HG02981 (cell line): Measurements from ENCODE around the gene PNPLA2.

Experiments
- ATAC-seq: cut with Tn5 transposase; IDR thresholded peaks from one replicate; pipeline ENCODE4 v1.9.1; 2021; ENCODE audit warnings: mild to moderate bottlenecking, moderate library complexity; ENCODE audit not compliant: unreplicated experiment

The PNPLA2 gene

GRCh38 chr11:797296-798092 is 21.2 kb upstream of the PNPLA2 start:
- peak; percentile 40 for ATAC-seq

GRCh38 chr11:798093-798713 is 20.5 kb upstream of the PNPLA2 start, which contains the start of gene SLC25A22:
Gene SLC25A22, minus strand, starts transcription at chr11:798281. Its CDS starts 3,275 bp downstream, at chr11:795006.
- peak; percentile 56 for ATAC-seq

DNA sequence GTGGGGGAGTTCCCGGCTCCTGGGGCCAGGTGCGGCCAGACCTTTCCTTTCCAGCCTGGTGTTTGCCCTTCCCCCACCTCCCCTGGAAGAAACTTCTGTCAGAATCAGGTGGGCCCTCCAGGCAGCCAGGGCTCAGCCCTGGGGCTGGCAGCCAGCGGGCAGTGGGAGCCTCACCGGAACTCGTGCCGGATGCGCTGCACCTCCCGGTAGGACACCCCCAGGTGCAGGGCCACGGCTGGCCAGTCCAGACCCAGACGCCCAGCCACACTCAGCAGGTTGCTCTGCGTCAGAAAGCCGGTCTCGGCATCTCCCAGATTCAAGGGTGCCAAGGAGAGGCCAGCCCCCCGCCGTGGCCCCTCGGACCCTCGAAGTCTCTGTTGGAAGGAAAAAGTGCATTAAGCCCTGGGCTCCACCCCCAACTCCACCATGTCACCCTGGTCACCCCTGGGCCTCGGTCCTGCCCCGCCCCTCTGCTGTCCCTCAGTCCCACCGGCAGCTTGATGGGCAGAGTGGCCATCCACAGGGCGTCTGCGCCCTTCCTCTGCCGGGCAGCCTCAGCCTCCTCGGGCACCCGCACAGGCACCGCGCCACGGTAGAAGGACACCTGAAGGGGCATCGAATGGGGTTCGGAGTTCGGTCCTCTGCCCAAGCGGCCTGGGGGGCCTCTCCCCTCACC is 18.9 kb upstream of the PNPLA2 start:
- no peak for ATAC-seq

DNA sequence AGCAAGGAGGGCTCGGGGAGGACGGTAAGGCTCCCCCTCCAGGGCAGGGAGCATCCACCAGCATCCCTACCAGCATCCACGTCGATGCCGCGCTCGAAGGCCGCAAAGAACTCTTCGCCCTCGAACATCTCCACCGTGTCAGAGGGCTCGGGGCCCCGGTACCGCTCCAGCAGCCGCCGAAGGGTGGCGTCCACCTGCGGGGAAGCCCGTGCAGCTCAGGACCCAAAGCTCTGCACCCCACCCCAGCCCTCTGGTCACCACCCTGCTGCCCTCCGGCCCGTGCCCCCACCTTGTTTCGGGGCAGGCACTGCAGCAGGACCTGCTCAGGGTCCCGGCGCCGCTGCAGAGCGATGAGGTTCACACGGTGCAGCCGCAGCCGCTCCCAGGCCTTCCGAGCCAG is 18.2 kb upstream of the PNPLA2 start:
- ATAC-seq: no peak

GRCh38 chr11:801097-801780 is 17.5 kb upstream of the PNPLA2 start:
- ATAC-seq: no peak

DNA sequence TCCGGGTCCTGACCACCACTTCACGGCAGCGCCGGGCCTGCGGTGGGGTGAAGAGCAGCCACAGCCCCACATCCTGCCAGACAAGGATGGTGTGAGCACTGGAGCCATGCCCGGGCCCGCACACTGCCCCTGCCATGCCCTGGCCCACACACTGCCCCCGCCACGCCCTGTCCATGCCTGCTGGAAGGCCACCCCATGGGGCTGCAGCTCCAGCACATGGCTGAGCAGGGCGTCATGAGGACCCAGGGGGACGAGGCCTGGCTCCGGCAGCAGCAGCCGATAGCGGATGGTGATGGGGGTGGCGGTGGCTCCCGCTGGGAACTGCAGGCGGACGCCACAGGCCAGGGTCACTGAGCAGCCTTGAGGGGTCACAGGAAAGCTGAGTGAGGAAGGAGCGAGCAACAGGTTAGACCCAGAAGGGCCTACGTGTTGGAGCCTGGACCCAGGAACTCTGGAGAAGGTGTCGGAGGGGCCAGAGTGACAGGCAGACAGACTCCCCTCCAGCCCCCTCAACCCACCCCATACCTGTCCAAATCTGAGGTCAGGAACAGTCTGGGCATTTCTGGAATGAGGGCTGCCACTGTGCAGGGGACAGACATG is 16.6 kb upstream of the PNPLA2 start:
- no peak for ATAC-seq

DNA sequence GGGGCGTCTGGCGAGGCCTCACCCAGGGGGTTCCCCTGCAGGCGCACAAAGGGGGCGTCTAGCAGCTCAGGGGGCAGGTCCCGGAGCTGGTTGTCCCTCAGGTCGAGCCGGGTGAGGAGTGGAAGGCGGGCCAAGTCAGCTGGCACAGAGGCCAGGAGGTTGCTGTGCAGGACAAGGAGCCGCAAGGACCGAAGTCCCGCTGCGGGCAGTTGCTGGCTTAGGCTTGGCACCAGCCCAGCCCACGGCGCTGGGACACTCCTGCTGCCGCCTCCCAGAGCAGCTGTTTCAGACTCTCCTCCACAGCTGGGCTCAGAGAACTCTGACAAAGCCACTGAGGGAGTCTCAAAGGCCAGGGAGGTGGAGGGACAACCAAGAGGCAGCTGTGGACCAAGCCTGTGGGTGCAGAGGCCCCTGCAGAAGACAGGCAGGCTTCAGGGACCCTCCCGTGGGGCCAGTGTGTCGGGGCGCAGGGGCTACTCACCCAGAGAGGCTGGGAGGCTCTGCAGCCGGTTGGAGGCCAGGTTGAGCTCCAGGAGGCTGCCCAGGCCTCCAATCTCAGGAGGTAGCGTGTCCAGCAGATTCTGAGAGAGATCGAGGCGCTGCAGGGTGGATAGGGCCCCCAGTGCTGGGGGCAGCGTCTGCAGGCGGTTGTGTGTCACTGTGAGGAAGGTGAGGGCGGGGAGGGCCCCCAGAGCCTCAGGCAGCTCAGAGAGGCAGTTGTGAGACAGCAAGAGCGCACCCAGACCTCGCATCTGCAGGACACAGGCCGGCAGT is 15.8 kb upstream of the PNPLA2 start:
- ATAC-seq: no peak

- no peak for ATAC-seq
Observed at GRCh38 chr11:803467-803742, 15.3 kb upstream of the PNPLA2 start.

DNA sequence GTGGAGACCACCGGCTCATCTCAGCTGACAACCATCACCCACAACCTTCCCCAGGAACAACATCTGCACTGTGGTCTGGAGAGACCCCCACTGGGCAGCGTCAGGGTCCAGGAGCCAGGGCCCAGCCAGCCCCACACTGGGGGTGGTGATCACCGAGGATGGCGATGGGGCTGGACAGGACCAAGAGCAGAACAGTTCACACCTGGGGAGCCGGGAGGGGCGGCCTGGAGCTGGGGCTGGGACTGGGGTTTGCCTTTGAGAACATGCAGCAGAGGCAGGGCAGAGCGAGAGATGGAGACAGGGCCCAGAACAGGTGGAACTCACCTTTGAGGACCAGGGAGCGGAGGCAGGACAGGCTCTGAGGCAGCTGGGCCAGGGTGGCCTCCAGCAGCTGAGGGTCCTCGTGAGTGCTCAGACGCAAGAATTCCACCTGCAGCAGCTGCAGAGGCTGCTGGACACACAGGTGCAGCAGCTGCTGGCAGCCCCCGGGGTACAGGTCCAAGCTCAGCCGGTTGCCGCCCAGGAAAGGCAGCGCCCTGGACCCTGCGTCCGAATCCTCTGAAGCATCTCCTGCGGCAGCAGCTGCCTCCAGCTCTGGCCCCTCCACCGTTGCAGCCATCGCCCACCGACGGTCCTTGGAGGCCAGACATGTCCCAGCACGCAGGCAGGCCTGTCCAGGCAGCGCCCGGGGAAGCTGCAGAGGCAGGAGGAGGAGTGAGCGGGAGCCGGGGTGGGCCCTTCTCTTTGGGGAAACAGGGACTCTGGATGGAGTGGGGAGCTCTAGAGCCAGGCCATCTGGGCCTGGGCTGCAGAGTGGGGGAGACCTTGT is 14.7 kb upstream of the PNPLA2 start:
- ATAC-seq: no peak

DNA sequence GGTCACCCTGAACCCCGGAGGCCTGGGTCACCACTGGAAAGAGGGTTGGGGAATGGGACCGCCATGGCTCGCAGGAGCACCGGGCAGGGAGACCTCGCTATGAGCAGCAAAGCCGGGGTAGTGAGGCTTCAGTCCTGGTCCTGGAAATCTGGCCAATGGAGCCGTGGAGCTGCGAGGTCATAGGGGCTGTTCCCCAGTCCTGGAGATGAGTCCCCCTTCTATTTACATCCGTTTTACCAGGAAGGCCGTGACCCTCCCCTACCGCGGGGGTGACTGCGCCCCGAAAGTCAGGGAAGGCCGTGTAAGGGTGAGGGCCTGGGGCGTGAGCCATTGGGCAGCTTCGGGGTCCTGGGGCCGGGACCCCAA is 14.1 kb upstream of the PNPLA2 start:
- no peak for ATAC-seq

- no peak for ATAC-seq
Observed at GRCh38 chr11:808427-809286, 10.1 kb upstream of the PNPLA2 start.

- peak; percentile 70 for ATAC-seq
Observed at GRCh38 chr11:809287-810039, 9.3 kb upstream of the PNPLA2 start, which contains the start of gene RPLP2. Gene RPLP2, plus strand, starts transcription at chr11:809967. Its CDS starts 268 bp downstream, at chr11:810235.

DNA sequence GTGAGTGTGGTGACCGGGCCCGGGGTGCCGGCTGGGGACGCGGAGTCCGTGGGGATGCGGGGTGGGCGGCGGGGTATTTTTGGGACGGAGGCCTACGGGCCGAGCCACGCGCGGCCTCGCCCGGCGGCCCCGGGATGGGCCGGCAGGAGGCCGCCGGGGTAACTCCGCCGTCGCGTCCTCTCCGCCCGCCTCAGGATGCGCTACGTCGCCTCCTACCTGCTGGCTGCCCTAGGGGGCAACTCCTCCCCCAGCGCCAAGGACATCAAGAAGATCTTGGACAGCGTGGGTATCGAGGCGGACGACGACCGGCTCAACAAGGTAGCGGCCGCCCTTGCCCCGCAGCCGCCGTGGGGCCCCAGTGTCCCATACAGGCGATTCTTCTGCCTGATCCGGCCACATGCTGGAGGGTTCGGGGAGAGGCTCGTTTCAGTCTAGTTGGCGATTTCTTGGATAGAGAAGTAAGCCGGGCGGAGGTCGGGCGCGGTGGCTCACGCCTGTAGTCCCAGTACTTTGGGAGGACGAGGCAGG is 8.6 kb upstream of the PNPLA2 start:
- peak; percentile 12 for ATAC-seq

DNA sequence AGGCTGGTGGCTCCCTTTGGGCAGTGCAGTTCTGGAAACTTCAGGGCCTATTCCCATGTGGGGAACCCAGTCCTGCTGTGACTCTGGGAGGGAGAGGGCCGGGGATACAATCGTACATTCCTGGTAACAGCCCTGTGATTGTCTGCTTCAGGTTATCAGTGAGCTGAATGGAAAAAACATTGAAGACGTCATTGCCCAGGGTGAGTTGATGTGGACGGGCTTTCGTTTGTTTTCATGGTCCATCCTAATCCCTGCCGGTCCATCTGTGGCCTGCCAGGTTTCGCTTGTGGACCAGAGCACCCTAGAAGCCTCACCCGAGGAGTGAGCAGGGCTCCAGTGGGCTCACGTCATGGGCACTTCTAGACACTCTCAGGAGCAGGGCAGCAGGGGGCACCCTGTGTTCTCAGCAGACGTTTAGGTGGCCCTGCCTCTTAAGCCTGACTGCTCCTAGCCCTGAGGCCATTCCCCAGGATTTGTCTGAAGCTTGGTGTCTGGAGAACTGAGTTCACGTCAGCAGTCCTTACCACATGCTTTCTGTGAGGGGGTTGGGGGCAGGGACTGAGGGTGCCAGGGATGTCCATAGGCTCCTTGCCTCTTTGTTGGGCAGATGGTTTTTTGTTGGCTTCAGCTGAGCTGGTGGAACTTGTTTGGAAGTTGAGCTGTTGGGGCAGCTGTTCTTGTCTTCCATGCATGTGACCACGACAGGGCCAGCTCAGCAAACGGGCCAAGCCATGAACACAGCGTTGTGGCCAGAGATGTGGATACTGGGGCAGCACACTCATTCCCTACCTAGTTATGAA is 7.1 kb upstream of the PNPLA2 start:
- no peak for ATAC-seq

GRCh38 chr11:812390-812789 is 6.3 kb upstream of the PNPLA2 start:
- no peak for ATAC-seq

DNA sequence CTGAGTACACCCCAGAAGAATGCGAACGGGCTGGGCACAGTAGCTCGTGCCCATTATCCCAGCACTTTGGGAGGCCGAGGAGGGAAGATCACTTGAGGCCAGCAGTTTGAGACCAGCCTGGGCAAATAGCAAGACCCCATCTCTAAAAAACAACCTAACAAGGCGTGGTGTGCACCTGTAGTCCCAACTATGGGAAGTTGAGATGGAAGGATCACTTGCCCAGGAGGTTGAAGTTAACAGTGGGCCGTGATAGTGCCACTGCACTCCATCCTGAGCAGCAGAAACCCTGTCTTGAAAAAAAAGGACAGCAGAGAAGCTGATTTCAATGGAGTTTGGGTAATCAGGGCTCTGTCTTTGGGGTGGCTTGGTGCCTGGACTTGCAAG is 5.7 kb upstream of the PNPLA2 start:
- no peak for ATAC-seq
